HFFc6 (cell line): ENCODE data around the gene HOMER2. TPM values are rescaled to one million over a fixed set of nuclear protein-coding genes. Genes with fewer than 3 reads are reported as not detected.
A peak's percentile ranks its signal among the peaks of the same experiment; 100 is the strongest.

Experiments used
- DNase-seq: peaks from one replicate; pipeline ENCODE4 v3.0.0-alpha.2; 2018
- H3K27ac Mint-ChIP-seq: 2 replicates; pipeline ENCODE4 v1.8.0; 2020; ENCODE audit warnings: mild to moderate bottlenecking, mixed read lengths
- H3K27me3 Mint-ChIP-seq: 2 replicates; pipeline ENCODE4 v1.8.0; 2021; ENCODE audit warnings: mild to moderate bottlenecking, moderate library complexity, mixed read lengths; ENCODE audit not compliant: insufficient read depth
- H3K36me3 Mint-ChIP-seq: 2 replicates; pipeline ENCODE4 v1.8.0; 2021; ENCODE audit warnings: low read depth, mixed read lengths
- H3K4me1 Mint-ChIP-seq: 2 replicates; pipeline ENCODE4 v1.8.0; 2020; ENCODE audit warnings: low read depth, mixed read lengths
- H3K4me3 Mint-ChIP-seq: 2 replicates; pipeline ENCODE4 v1.8.0; 2020; ENCODE audit warnings: mild to moderate bottlenecking, moderate library complexity, mixed read lengths
- H3K9me3 Mint-ChIP-seq: 2 replicates; pipeline ENCODE4 v1.8.0; 2020; ENCODE audit warnings: mild to moderate bottlenecking, mixed read lengths
- total RNA-seq, 6 experiments: library from RNA; stranded (reverse); fragmentation: NEBNext Ultra II Directional; extraction: Animal tissue kit (Norgen Biotek cat#: 25700); gene quantifications; 2 replicates in 1 of 6; 3 replicates in 5 of 6; pipeline ENCODE4 v1.2.3, GENCODE V29; 2021
- TF ChIP-seq, protein P1 (sequence below): fragments of 200-600 bp; sonication (generic); IDR thresholded peaks from 2 replicates; pipeline ENCODE4 v1.5.0; 2021; ENCODE audit warnings: antibody characterized with exemption, mild to moderate bottlenecking

Gene HOMER2
- total RNA-seq, 6 experiments from 2014 or later, result 0.19 to 1.4 (median 0.86) TPM

DNA sequence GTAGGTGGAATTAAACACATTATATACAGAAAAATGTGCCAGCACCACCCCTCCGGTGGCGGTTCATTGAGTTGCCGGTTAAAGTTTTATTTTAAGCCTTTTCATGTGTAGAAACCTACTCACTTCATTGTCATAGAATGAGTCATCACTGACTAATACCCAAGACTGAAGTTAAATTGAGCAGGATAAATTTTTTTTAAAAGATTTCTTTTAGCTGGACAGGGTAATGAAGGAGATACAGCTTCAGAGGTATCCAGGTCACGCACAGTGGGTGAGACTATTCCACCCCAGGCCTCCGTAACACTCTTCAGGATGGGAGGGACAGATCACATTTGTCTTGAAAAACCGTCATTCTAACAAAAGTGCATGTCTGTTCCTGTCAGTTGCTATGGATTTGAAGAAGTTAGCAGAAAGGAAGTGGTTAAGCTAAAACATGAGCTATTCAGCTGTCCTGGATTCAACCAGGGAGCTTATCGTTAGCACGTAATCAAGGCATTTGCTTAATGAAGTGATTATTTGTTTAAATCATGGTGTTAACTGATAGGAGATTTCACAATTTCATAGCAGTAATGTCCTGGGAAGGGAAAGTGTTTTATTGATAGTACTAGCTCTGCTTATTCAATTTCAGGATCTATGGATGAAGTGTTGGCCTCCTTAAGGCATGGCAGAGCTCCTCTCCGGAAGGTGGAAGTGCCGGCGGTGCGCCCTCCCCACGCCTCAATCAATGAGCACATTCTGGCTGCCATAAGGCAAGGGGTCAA lies 119.7 kb downstream of the HOMER2 start:
- peaks cover 58% of the 10 kb centered on the region for H3K36me3 Mint-ChIP-seq
- peak; percentile 93 for DNase-seq
- TF ChIP-seq, protein P1, sequence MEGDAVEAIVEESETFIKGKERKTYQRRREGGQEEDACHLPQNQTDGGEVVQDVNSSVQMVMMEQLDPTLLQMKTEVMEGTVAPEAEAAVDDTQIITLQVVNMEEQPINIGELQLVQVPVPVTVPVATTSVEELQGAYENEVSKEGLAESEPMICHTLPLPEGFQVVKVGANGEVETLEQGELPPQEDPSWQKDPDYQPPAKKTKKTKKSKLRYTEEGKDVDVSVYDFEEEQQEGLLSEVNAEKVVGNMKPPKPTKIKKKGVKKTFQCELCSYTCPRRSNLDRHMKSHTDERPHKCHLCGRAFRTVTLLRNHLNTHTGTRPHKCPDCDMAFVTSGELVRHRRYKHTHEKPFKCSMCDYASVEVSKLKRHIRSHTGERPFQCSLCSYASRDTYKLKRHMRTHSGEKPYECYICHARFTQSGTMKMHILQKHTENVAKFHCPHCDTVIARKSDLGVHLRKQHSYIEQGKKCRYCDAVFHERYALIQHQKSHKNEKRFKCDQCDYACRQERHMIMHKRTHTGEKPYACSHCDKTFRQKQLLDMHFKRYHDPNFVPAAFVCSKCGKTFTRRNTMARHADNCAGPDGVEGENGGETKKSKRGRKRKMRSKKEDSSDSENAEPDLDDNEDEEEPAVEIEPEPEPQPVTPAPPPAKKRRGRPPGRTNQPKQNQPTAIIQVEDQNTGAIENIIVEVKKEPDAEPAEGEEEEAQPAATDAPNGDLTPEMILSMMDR, result peak; percentile 46; the same call in 1 of the 2 replicates
- peak overlapping the region; percentile 75 for H3K4me3 Mint-ChIP-seq
- H3K4me1 Mint-ChIP-seq, result peaks cover 30% of the 10 kb centered on the region
- H3K9me3 Mint-ChIP-seq, result no peaks in the 10 kb centered on the region
- H3K27ac Mint-ChIP-seq, result peak overlapping the region; percentile 96
- no peaks in the 10 kb centered on the region; the same call in none of the 2 replicates for H3K27me3 Mint-ChIP-seq

DNA sequence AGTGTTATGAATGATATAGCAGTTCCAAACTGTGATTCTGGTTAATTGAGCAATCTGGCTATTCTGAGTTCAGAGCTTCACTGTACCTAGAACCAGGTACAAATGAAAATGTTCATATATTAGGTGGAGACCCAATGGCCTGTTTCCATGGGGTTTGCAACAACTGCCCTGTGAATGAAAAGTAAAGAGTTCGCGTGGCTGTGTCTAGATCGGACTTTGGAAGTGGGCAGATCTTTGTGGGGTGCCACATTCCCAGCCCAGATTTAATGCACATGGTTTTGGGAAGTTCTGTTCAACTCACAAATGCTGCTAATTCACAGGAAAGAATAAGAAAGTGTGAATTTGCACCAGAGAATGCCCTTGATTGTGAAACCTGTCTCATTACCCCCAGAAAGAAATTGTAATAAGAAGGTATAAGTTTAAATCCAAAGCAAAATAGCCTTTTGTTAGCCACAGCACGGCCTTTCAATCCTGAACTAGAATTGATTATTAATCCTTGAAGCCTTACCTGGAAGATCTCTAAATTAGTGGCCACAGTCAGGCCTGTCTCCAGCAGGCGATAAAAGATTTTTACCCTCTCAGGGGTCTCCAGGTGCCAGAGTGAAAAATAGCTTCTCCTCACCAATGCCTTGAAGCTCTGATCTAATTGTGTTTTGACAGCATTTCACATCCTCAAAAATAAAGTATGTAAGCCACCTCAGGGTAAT lies 120.5 kb downstream of the HOMER2 start:
- H3K27ac Mint-ChIP-seq, result peak overlapping the region; percentile 96

DNA sequence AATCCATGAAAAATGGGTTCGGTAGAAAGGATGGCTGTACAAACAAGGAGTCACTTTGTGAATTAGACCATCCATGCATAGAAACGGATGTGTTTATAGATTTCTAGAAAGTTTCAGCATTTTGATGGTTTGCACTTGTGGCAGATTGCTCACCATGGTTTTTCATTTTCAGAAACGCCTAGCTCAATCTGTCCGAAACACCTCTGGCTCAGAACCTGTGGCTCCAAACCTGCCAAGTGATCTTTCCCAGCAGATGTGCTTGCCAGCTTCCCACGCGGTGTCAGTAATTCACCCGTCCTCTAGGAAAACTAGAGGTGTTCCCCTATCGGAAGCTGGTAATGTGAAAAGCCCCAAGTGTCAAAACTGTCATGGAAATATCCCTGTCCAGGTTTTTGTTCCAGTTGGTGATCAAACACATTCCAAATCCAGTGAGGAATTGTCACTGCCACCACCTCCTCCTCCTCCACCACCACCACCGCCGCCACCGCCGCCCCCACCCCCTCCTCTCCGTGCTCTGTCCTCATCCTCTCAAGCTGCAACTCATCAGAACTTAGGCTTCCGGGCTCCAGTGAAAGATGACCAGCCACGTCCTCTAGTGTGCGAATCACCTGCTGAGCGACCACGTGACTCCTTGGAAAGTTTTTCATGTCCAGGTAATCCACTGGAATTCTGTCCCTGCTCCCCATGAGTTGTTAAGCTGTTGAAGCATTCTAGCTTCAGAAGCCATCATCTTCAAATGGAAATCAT lies 121.9 kb downstream of the HOMER2 start:
- Mint-ChIP-seq H3K36me3 (peaks cover 53% of the 10 kb centered on the region), H3K27ac (no peak overlapping the region), H3K4me3 (no peak overlapping the region), H3K9me3 (no peaks in the 10 kb centered on the region), H3K4me1 (peaks cover 30% of the 10 kb centered on the region), H3K27me3 (no peaks in the 10 kb centered on the region; the same call in none of the 2 replicates)
- no peak for DNase-seq
- TF ChIP-seq, protein P1, result no peak

More for the DNA sequence above, 120.5 kb downstream of the HOMER2 start:
- Mint-ChIP-seq H3K4me1 (peaks cover 30% of the 10 kb centered on the region), H3K4me3 (peak overlapping the region; percentile 75), H3K36me3 (peaks cover 54% of the 10 kb centered on the region), H3K27me3 (no peaks in the 10 kb centered on the region; the same call in none of the 2 replicates), H3K9me3 (no peaks in the 10 kb centered on the region)
- DNase-seq, result no peak
- TF ChIP-seq, protein P1, result no peak; the same call in 1 of the 2 replicates

DNA sequence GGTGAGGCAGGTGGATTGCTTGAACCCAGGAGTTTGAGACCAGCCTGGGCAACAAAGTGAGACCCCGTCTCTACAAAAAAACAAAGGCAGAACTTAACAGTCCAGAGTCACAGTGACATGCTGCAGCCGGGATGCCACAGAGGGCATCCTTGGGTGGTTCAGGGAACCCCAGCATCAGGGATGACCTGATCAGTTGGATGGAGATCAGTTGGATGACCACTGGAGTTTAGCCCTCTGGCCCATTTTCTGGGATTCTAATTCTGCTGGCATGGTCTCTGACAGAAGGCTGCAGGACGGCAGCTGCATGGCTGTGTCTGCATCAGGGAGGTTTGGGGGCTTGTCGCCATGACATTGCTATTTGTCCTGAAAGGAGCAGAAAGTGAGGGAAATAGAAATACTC lies 123.3 kb downstream of the HOMER2 start:
- TF ChIP-seq, protein P1, result no peak
- H3K27me3 Mint-ChIP-seq, result no peaks in the 10 kb centered on the region; the same call in none of the 2 replicates
- peaks cover 30% of the 10 kb centered on the region for H3K4me1 Mint-ChIP-seq
- no peak for DNase-seq
- no peaks in the 10 kb centered on the region for H3K9me3 Mint-ChIP-seq
- no peak overlapping the region for H3K4me3 Mint-ChIP-seq
- peaks cover 52% of the 10 kb centered on the region for H3K36me3 Mint-ChIP-seq
- peak overlapping the region; percentile 6; the same call in 1 of the 2 replicates for H3K27ac Mint-ChIP-seq

DNA sequence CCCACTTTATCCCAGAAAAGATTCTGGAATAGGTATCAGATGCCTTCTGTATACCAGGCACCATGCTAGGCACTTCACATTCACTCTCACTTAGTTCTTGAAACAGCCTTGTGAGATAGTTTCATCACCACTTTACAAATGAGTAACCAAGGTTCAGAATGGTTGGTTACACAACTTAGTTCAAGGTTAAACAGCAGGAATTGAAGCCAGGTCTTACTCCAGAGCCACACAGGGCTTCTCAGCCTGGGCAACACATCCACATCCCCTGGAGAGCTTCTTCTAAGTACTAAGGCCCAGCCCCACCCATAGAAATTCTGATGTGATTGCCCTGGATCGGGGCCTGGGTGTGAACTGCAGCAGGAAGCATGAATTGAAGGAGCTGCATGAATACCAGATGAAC lies 124.4 kb downstream of the HOMER2 start:
- TF ChIP-seq, protein P1, result no peak
- DNase-seq, result no peak
- Mint-ChIP-seq H3K4me1 (peaks cover 25% of the 10 kb centered on the region), H3K9me3 (no peaks in the 10 kb centered on the region), H3K27me3 (no peaks in the 10 kb centered on the region; the same call in none of the 2 replicates), H3K27ac (no peak overlapping the region), H3K4me3 (no peak overlapping the region), H3K36me3 (peaks cover 45% of the 10 kb centered on the region)
